Amygdala (tissue), 56 donors: ENCODE measurements around the gene LBX1.

Source experiments
- DNase-seq, 56 donors: peaks; one replicate each; lab custom pipeline; 2025; lab: John Stamatoyannopoulos, UW

The LBX1 gene, protein sequence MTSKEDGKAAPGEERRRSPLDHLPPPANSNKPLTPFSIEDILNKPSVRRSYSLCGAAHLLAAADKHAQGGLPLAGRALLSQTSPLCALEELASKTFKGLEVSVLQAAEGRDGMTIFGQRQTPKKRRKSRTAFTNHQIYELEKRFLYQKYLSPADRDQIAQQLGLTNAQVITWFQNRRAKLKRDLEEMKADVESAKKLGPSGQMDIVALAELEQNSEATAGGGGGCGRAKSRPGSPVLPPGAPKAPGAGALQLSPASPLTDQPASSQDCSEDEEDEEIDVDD

DNA sequence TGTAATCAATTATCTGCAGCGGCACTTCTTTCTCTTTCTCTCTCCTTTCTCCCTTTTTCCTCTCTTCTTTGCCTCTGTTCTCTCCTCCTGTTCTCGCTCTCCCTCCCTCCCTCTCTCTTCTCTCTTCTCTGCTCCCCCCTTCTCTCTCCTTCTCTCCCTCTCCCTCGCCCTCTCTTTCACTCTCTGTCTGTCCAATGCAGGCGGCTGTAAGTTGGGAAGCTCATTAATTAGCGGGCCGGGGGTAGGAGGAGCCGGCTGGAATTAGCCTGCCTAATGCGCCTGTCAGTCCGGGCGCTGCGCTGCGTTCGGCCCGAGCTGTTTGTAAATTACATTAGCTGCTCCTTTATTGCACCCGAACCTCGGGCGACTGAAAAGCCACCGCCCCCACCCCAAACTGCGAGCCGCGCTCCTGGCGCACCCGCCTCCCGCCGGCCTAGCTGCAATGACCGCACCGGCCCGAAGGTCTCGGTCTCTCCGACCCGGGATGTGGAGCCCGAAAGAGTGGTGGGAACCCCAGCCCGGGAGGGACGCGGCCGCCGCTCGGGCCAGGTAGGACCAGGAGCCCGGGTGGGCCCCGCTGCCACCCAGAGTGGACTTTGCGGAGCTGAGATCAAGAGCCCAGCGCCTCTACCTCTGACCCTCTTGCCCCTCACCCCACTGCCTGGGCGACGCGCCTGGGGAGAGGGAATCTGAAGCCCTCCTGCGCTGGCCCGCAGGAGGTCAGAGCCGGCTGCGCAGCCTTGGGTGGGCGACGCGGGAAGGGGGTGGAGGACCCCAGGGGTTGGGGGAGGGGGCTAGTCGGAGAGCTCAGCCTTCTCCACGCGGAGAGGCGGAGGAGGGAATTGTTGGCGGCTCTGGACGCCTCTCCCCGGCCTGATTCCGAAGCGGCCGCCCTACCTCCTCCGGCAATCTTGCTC lies at the start of gene LBX1:
LBX1 (minus strand) TSS at position 198 of the 917 bp plus-strand sequence. CDS start 648 bp downstream, outside the sequence.
- DNase-seq = no peak

DNA sequence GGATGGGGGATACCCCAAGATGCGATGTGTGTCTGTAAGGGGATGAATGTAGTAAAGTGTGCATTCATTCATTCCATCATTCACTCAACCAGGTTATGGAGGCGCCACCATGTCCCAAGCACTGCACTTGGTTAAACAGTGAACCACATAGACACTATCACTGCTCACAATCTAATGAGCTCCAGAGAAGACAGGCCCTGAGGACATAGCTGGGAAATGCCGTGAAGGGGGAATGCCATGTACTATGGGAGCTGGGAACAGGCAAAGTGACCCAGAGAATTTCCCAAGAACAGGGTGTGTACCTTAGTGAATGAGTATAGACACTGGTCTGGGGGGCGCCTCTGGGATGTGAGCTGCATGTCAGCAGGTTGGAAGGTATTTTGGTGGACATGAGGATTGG lies 44.5 kb upstream of the LBX1 start:
- DNase-seq = no peak

DNA sequence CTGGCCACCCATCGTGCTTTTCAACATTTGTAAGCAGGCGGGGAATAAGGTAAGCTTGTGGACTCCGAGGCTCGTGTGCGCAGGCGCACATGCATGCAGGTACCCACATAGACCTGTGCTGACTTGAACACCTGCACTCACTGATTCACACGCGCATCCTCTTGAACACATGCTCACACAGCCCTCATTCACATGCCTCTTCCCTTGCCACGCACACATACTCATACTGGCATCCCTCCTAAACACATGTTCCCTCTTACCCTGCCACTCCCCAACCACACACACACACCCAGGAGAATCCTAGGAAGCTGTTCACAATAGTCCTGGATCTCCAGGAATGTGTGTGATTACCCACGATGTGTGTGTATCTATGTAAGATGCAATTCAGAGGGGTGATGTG lies 44.1 kb upstream of the LBX1 start:
- DNase-seq = no peak

DNA sequence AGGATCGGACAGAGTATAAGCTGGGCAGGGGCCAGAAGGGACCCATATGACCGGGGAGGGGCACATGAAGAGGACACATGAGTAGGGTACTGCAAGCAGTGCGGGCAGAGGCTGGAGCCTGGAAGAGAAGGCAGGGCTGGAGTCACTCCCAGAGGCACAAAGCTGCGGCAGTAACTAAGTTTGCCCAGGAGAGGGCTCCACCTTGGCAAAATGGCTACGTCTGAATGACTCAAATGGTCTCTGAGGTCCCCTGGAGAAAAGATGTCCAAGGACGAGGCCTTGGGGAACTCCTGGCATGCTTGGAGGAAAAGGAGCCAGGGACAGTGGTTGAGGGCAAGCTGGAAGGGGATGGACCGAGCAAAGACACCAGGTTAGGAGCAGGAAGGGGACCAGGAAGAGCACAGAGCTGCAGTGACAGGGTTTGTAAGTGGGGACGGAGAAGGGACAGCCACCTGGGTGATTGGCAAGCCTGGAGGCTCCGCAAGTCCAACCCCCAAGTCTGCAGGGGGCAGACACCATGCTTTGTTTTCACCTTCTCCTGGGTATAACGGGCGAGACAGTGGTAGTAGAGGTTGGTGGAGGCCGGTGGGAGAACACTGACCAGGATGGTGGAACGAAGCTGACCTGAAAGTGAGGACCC lies 43.1 kb upstream of the LBX1 start:
- DNase-seq = peak in 42 of 56 donors; percentile 3 to 72 (median 28)

DNA sequence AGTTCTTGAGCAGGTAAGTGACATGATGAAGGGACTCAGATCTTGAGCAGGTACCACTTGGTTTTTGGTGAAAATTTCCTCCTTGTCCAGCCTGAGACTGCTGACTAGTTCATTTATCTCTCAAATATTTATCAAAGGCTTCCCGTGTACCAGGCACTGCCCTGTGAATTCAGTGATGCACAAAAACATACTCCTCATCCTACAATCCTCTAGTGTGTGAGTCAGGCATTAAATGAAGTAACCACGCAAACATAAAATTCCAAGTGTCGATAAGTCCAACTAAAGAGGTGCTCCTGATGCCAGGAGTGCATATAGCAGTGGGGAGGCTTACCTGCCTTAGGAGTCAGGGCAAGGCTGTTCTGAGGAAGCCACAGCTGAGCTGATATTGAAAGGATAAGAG lies 41.5 kb upstream of the LBX1 start:
- DNase-seq = no peak

DNA sequence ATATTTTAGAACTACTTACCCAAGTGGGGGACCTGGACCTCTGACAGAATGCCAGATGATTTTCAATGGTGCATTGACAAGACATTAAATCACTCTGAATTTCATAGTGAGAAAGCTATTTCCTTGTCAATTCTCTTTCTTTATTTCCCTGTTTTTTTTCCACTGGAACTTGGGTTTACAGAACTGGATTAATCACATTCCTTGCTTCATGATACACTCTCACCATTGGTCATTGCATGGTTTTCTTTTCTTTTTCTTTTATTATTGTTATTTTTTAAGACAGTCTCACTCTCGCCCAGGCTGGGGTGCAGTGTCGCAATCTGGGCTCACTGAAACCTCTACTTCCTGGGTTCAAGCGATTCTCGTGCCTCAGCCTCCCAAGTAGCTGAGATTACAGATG lies 38.5 kb upstream of the LBX1 start:
- no peak for DNase-seq

DNA sequence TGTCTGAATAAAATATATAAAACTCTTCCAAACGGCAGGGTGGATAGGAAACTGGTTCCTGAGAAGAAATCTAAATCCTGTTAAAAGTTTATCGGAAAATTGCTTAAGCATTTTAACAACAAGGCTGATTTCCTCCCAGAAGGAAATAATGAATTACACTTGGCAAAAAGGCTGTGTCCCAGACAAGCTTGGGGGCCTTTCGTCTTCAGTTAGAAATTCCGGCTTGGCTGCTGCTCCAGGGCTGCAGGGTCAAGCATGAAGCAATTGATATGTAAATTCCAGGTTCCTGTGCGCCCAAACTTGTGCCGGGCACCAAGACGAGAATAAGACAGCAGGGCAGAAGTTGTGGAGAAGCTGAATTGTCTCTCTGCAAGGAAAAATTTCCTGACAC lies 38.0 kb upstream of the LBX1 start:
- no peak for DNase-seq

DNA sequence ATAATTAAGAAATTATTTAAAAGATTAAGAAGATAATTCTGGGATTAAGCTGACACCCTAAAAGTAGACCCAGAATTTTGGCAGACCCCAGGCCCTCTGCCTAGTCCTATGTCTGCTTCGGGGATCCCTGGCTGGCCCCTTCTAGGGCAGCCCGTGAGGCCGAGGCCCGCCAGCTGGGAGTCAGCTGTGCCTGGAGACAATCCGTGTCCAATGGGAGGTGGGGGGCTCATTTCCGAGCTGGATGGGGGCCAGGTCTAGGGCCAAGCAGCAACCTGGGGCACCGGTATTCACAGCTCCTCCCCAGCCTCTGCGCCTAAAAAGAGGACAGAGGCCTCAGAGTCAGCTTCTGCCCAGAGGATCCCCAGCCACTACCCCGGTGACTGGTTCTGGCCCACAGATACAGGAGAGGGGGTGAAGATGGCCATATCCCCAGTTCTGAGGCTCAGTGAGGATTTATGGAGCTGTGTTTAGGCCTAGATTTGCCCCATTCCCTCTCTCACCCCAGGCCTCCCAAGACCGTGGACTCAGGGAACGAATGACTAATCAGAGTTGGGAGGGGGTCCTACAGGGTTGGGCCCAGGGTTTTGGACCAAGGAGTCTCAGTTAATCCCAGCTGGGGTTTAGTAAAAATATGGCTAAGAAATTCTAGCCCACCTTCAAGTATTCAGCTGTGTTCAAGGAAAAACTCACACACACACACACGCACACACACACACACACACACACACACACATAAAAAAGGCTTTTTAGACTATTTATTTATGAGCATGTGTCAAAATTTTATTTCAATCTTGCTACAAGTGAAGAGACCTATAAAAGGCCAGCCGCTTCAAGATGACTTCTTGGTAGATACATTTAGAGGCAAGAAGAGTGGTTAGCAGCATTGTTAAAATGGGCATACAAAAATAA lies 37.4 kb upstream of the LBX1 start:
- no peak for DNase-seq

DNA sequence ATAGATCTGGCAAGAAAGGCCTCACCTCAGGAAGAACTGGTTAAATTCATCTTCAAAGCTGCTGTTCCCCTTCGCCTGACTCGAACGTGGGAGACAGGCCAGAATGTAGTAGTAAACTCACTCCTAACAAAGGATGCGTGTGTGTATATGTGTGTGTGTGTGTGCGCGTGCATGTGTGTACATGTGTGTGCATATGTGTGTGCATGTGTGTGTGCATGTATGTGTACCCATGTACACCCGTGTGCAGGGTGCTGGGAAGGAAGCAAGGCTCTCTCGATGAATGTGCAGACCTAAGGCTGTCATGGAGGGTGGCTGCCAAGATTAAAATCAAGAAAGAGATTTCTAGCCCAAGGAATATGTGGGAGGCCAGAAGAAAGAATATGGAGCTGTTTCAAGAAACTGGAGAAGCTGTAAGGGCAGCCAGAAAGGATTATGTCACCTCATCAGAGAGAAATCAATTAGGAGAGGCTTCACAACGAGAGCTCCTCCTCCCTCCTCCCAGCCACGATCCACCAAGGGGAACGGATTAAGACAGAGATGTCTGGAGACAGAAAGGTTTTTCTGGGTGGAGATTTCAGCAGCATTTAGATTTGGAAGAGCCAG lies 34.0 kb upstream of the LBX1 start:
- no peak for DNase-seq

DNA sequence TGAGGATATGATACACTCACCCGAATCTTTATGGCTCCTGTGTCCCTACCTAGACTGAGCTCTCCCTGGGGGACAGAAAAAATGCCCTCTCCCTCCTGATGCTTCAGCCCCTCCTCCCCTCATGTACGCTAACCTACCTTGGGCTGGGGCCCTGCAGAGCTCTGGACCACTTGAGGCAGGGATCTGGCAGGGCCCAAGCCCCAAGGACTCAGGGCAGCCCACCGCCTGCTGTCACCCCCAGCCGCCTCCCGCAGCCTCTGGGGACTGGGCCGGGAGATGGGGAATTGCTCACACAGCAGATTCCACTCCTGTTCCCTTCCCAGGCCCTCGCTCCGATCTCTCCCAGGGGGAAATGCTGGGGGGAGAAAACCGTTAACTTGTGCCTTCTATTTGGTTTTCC lies 32.9 kb upstream of the LBX1 start:
- no peak for DNase-seq

DNA sequence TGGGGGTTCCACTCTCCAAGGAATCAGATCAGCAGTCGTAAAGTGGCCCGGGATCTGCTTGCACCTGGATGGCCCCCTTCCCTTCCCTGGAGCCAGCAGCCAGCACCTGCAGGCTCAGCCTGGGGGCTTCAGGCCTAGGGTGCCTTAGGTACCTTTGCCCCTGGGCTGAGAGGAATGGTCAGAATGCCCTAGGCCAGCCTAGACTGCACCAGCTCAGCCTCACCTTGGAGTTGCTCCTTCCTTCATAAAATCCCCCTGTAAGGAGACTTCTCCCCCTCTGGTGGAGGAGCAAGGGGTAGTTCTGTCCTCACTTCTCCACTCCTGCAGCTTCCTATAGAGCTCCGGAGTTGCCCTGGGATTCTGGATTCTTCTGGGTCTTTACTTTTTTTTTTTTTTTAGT lies 32.4 kb upstream of the LBX1 start:
- DNase-seq = no peak

DNA sequence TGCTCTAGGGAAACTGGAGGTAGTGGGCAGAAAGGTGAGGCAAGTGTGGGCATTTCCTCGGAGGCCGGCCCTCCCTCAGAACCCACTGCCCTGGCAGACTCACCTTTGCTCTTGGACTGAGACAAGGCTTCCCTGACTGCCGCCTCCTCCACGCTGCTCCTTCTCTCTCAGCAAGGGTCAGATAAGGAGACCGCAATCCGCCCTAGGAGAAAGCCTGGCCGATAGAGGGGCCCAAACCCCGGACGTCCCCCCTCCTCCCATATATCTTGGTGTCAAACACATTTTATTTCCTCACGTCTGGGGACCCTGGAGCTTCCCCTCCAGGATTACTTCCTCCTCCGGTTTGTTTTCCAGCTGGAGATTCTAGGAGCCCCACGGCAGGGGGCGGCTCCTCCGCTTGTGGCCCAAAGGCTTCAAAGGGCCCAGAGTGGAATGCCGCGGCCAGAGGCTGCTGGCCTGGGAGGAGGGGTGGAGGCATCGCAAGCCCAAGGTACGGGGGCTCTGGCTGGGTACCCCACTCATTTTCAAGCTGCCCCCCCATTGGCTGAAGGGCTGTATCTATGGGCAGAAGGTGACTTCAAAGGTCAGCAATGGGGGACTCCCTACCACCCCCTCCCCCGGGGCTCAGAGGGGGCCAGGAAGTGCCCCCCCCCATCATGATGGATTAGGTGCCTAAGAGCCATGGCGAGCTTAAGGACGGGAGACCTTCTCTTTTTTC lies 31.7 kb upstream of the LBX1 start:
- no peak for DNase-seq

DNA sequence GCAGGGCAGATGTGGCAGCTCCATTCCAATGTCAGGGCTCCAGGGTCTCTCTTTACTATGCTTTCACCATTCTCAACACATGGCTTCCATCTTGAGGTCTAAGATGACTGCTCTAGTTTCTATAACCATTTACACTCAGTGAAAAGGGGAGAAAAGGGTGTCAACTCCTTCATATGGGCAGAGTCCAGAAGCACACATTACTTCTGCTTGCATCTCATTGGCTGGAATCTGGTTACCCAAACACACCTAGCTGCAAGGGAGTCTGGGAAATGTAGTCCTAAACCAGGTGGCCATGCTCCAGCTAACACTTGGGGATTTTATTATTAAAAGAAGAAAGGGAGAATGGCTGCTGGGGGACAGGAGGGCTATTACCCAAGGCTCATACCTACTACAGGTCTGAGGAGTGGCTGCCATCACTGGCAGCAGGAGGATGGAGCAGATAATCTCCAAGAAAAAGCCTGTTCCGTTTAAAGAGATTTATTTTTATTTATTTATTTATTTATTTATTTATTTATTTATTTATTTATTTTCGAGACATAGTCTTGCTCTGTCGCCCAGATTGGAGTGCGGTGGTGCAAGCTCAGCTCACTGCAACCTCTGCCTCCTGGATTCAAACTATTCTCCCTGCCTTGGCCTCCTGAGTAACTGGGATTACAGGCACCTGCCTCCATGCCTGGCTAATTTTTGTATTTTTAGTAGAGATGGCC lies 29.1 kb upstream of the LBX1 start:
- DNase-seq = no peak

DNA sequence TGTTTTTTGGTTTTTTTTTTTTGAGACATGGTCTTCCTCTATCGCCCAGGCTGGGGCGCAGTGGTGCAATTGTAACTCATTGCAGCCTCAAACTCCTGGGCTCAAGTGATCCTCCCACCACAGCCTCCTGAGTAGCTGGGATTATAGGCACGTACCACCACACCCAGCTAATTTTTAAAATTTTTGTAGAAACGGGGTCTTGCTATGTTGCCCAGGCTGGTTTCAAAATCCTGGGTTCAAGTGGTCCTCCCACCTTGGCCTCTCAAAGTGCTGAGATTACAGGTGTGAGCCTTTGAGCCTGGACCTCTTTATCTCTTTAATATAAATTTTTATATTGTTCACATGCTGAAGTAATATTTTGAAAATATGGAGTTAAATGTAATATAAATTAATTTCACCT lies 28.2 kb upstream of the LBX1 start:
- no peak for DNase-seq

DNA sequence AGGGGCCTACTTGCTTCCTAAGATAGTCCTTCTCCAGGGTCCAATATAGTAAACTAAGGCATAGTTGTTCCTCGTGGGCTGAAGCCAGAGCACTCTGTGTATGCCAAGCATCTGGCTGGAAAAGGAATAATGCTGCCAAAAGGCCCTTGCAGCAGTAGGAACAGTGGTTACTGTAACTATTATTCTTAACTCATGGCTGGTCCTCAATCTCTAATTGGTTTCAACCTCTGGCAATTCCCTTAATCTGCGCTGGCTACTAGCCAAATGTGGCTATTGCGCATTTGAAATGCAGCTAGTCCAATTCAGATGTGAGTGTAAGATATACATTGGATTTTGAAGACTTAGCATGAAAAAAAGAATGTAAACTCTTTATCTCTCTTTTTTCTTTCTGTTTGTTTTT lies 27.8 kb upstream of the LBX1 start:
- no peak for DNase-seq

DNA sequence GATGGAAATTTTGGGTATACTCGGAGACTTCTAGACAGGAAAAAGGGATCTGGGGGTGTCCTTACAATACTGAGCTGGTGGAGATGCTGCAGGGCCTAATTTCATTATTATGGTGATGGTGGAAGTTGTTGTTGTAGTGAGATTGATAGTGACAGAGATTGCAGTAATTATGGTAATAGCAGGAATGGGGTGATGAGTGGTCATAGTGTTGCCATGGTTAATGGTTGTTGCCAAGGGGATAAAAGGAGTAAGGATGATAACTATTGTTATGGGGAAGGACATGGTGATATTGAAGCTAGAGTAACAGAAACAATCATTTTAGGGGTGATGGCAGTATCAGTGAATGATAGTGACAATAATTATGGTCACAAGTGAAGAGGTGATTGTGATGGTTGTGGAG lies 27.1 kb upstream of the LBX1 start:
- DNase-seq = no peak

DNA sequence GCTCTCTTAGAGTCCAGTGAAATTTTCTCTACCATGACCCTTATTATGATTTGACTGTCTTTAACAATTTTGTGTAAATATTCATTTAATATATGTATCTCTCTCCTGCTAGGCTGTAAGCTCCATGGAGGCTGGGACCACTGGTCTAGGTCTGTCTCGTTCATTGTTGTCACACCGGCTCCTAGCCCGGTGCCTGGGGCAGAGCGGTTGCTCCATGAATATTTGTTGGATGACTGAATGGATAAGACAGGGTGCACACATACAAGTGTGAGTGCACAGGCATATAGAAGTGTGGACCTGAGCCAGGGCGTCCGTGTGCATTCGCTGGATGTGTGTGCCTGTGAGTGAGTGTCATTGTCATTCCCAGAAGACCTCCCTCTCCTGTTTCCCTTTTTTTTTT lies 20.9 kb upstream of the LBX1 start:
- DNase-seq = no peak

DNA sequence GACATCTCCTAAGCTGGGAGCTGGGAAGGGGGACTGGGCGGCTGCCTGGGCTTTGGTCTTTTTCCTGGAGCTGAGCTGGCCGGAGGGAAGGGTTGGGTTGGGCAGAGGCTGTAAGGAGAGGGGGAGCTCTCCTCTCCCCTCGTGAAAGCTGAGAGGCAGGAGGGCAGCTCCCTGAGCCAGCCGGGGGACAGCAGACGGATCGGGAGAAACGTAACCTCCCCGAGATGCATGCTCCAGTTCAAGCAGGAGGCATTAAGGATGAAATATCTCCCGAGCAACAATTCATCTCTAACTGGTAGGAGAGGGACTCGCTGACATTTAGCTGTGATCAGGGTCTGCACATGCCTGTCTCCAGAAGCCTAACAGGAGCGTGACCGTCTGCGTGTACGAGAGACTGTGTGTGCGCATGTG lies 19.9 kb upstream of the LBX1 start:
- no peak for DNase-seq

DNA sequence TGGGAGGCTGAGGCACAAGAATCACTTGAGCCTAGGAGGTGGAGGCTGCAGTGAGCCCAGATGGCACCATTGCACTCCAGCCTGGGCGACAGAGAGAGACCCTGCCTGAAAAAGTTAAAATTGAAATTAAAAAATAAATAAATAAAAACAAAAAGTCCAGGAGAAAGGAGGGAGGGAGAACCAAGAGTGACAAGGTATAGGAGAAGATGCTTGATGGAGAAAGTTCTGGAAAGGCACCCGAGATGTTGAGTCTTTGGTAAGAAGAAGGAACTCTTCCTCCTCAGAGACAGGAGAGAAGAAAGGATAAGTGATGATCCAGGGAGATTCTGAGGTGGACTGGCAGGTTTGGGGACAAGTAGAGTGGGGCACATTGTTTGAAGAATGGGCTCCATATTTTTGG lies 17.4 kb upstream of the LBX1 start:
- no peak for DNase-seq
